ENCODE measurements around the gene RALB.

DNA sequence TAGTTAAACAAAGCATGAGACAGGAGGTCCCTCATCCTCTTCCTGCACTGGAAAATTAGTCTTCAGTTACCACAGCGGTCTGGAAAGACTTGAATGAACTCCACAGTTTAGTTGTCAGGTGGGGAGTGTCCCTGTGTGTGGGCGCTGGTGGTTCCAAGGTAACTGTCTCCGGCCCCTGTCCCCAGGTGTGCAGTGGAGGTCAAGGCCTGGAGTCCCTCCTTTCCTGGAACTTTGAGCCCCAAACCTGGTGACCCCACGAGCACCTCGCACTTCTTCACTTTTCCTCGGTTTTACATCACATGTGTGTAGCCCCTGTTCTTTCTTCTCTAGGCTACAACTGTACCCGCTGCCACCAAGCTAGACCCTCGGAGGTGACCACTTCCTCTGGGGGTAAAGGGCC is 65.3 kb downstream of the RALB start:
- TF ChIP-seq, protein P1, sequence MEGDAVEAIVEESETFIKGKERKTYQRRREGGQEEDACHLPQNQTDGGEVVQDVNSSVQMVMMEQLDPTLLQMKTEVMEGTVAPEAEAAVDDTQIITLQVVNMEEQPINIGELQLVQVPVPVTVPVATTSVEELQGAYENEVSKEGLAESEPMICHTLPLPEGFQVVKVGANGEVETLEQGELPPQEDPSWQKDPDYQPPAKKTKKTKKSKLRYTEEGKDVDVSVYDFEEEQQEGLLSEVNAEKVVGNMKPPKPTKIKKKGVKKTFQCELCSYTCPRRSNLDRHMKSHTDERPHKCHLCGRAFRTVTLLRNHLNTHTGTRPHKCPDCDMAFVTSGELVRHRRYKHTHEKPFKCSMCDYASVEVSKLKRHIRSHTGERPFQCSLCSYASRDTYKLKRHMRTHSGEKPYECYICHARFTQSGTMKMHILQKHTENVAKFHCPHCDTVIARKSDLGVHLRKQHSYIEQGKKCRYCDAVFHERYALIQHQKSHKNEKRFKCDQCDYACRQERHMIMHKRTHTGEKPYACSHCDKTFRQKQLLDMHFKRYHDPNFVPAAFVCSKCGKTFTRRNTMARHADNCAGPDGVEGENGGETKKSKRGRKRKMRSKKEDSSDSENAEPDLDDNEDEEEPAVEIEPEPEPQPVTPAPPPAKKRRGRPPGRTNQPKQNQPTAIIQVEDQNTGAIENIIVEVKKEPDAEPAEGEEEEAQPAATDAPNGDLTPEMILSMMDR (IDR thresholded peaks at IDR 0.05), result no peak
- TF ChIP-seq POLR2A (IDR thresholded peaks at IDR 0.05), result no peak

Measured in stomach (tissue), 4 donors.